HG03460 (cell line): Measurements from ENCODE around the gene P2RY14.

Source experiments
- ATAC-seq: cut with Tn5 transposase; IDR thresholded peaks from one replicate; pipeline ENCODE4 v1.9.1; 2021; ENCODE audit not compliant: unreplicated experiment

P2RY14 gene

GRCh38 chr3:151303751-151304150 lies 25.4 kb upstream of the P2RY14 start:
- no peak for ATAC-seq

- ATAC-seq = no peak
Measured at GRCh38 chr3:151301787-151302186, 23.4 kb upstream of the P2RY14 start.

GRCh38 chr3:151300539-151300938 lies 22.2 kb upstream of the P2RY14 start:
- ATAC-seq = no peak

DNA sequence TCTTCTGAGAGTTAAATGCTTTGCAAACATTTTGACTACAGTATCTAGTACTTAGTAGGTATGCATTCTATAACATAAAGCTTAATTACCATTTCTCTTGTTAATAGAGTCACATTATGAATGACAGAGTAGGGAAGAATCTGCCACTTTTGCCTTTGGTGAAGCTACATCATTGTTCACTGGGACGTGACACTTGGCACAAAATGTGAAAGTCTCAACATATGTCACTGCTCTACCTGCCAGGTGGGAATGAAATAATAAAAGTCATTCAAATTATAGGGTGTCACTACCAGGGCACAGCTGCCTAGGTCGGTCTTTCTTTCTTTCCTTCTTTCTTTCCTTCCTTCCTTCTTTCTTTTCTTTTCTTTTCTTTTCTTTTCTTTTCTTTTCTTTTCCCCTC lies 20.7 kb upstream of the P2RY14 start:
- no peak for ATAC-seq

DNA sequence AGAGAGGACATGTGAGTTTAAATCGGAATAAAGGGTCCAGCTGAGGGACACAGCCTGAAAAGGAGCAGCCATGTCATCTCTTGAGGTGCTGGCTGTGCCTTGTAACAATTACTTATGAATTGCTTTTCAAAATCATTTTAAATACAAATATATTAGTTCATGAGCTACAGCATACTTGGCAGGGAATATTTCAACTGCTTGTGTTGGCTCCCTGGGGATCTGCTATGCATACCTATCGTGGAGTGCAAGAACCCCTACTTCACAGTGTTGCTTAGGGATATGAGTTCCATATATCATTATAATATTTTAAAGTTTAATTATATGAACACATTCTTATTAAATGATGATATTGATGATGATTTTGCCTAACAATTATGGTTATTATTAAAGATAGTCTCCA lies 19.1 kb upstream of the P2RY14 start:
- no peak for ATAC-seq

GRCh38 chr3:151296226-151296625 lies 17.9 kb upstream of the P2RY14 start:
- no peak for ATAC-seq

- no peak for ATAC-seq
Measured at GRCh38 chr3:151293127-151293526, 14.8 kb upstream of the P2RY14 start.

- ATAC-seq = no peak
Measured at GRCh38 chr3:151290673-151291072, 12.3 kb upstream of the P2RY14 start.

DNA sequence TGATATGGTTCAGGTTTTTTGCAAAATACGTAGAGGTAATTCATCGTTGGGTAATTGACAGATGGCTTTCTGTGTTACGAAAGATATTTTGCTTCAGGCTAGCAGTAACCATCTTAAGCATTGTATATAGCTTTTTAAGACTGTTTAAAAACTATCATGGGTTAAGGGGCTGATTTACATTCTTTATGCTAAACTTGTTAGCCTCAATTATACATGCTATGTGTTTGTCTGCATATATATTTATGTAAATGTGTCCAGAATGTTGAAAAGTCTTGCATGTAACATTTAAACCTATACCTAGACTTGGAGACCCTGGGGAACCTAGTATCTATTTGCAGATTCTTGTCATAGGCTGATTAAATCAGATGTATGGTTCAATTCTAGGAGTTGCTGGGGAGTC lies 11.1 kb upstream of the P2RY14 start:
- no peak for ATAC-seq

GRCh38 chr3:151285940-151286339 lies 7.6 kb upstream of the P2RY14 start:
- ATAC-seq = no peak

GRCh38 chr3:151283907-151284461 lies 5.6 kb upstream of the P2RY14 start:
- no peak for ATAC-seq

GRCh38 chr3:151283387-151283786 lies 5.0 kb upstream of the P2RY14 start:
- ATAC-seq = no peak

- no peak for ATAC-seq
Measured at GRCh38 chr3:151282921-151283320, 4.6 kb upstream of the P2RY14 start.

DNA sequence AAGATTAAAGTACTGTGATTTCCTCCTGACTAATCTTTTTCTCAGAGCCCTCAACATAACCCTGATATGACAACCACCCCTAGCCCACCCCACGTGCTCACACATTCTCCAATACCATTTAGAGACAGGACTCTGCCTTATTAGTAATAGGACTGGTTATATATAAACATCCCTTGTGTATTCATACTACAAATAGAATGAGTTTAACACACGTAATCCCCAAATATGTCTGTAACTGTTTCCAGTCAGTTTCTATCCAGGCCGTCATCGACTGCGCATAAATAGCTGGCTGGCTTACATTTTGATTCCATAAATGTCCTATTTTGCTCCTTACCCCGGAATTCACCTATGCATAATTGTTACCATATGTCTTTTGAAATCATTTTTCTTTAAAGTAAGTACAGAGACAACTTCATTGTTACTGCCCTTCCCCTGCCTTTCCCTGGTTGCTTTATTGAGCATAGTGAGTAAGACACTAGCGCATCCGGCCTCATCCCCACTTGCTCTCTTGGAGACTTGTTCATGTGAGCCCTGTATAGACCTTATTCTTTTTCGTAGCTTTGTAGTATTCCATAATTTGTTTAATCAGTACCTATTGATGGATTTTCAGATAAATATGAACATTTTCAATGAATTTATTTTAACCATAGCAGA lies 3.5 kb upstream of the P2RY14 start:
- no peak for ATAC-seq

GRCh38 chr3:151276687-151277042 lies 1.7 kb downstream of the P2RY14 start:
- peak; percentile 82 for ATAC-seq

DNA sequence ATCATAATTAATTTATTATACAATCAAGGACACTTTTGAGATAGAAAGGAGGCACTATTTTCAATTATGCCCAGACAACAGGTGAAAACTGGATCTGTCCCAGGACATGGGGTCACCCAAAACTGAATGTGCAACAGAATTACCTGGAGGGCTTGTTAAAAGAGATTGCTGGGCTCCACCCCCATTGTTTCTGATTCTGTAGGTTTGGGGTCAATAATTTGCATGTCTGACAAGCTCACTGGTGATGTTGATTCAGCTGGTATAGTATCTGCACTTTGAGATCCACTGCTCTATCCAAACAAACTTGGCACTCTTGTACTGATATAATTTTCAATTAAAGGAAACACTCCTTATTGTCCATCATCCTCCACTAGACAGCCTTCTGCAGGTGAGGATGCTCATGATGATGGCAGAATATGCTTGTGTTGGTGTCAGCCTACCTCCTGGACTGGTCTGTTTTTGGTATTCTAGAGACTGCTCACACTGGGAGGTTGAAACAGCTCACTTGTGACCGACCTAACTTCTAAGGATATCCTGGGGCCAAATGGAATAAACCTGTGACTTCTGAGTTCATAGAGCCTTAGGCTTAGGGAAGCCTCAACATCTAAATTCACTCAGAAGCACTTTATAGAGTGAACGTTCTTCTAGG lies 2.2 kb downstream of the P2RY14 start:
- peak; percentile 33 for ATAC-seq

DNA sequence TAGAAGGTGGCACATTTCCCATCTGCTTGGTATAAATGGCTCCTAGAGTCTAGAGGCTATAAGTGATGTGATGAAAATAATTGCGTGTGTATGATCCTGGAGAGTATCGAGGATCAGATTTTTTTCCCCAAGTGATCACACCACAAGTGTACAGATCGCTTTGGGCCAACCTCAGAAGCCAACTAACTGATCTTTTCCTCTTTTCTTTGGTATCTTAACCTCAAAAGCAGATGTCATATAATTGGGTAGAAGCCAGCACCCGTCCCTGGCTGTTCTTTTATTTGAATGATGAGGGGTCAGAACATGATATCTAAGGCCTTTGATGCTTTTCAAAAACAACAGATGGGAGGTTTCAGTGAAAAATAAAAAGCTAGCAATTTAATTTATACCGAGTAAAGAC lies 3.3 kb downstream of the P2RY14 start:
- no peak for ATAC-seq

GRCh38 chr3:151269631-151270030 lies 8.7 kb downstream of the P2RY14 start:
- no peak for ATAC-seq

- peak; percentile 65 for ATAC-seq
Measured at GRCh38 chr3:151268267-151269235, 9.8 kb downstream of the P2RY14 start.

DNA sequence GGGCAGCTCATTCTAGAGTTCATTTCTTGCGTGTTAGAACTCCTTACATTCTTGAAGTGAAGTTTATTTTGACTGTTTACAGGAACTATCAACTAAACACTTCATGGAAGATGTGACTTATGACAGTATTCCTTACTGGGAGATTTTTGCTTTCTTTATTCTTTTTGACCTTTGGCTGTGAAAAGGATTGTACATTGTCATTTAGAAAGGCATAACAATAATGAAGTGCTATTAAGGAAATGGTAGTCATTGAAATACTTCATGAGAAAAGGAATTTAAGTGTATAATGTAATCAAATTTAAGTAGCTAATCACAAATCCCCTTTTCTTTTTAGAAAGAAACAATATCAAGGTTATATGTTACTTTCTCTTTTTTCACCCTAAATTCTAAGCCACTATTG lies 11.3 kb downstream of the P2RY14 start:
- ATAC-seq = no peak

GRCh38 chr3:151265866-151266265 lies 12.5 kb downstream of the P2RY14 start:
- ATAC-seq = peak; percentile 95

DNA sequence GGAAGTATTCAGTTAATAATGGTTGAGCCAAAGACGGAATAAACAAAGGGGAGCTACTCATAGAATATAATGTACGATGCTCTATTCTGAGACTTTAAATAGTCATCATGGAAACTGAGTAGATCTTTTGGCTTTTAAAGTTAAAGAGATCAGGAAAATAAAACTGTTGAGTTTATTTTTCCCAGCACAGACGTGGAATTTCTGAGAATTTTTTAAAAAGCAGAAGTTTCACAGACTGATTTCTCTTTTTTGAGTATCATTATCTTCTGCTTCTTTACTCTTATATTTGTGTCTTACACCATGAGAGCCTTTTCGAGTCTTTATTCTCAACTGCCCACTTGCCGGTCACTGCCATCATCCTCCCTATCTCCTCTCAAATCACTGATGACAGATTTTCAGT lies 13.2 kb downstream of the P2RY14 start:
- ATAC-seq = no peak
